Gastroesophageal sphincter (tissue), 3 donors: Measurements from ENCODE around the gene AP1G2.

Experiments
- CTCF ChIP-seq, 4 experiments: fragments of 200-600 bp in 2 of 4; fragments of 450-650 bp in 2 of 4; sonication (generic) in 1 of 4; IDR thresholded peaks; one replicate each; pipeline ENCODE4 v1.5.1; 2017 to 2019; ENCODE audit warnings: antibody characterized with exemption in 4 of 4, mild to moderate bottlenecking in 2 of 4, moderate library complexity in 2 of 4
- EP300 ChIP-seq: sonication (generic); formaldehyde crosslinking; IDR thresholded peaks from one replicate; pipeline ENCODE4 v1.6.1; 2017; ENCODE audit warnings: antibody characterized with exemption, mild to moderate bottlenecking
- POLR2A ChIP-seq, 2 donors: fragments of 450-650 bp; IDR thresholded peaks; one replicate each; pipeline ENCODE4 v1.6.1; 2017; ENCODE audit warnings: antibody characterized with exemption in 2 of 2, mild to moderate bottlenecking in 2 of 2, moderate library complexity in 1 of 2

- TF ChIP-seq CTCF (IDR thresholded peaks at IDR 0.05) (no peak), POLR2A (IDR thresholded peaks at IDR 0.05) (no peak), EP300 (no peak)
Observed at GRCh38 chr14:23545740-23546365, 21.7 kb downstream of the AP1G2 start.
